Body of pancreas (tissue), 4 donors: ENCODE results near the gene HSPG2. TPM values are rescaled to one million over a fixed set of nuclear protein-coding genes. Genes with fewer than 3 reads are reported as not detected.

Experiments
- ATAC-seq: fragments of 150-250 bp; one replicate; pipeline ENCODE4 v1.9.1; 2016
- DNase-seq, 4 donors: peaks; one replicate each; pipeline ENCODE4 v3.0.0-alpha.2; 2019
- H3K27ac ChIP-seq, 4 donors: fragments of 200-600 bp; sonication (generic); 1 replicate in 3 of 4; 2 replicates in 1 of 4; pipeline versions ENCODE4 v1.5.1 to v1.6.1; 2016 to 2019; ENCODE audit warnings: mild to moderate bottlenecking in 1 of 4, mixed read lengths in 1 of 4, moderate library complexity in 1 of 4
- H3K27me3 ChIP-seq, 2 donors: fragments of 200-600 bp; sonication (generic); one replicate each; pipeline ENCODE4 v1.6.0; 2016; ENCODE audit warnings: mild to moderate bottlenecking in 1 of 2
- H3K36me3 ChIP-seq, 2 donors: fragments of 200-600 bp; sonication (generic); replicated peaks in 1 of 2; 2 replicates each; pipeline ENCODE4 v1.5.1; 2016; ENCODE audit warnings: low read depth in 2 of 2; ENCODE audit not compliant: insufficient read depth in 1 of 2
- H3K4me1 ChIP-seq: fragments of 200-600 bp; sonication (generic); one replicate; pipeline ENCODE4 v1.6.0; 2016
- H3K4me3 ChIP-seq, 2 donors: fragments of 200-600 bp; sonication (generic); 1 replicate in 1 of 2; 2 replicates in 1 of 2; pipeline ENCODE4 v1.5.1; 2016 to 2019
- H3K9me3 ChIP-seq, 3 donors: fragments of 200-600 bp; sonication (generic); 1 replicate in 2 of 3; 2 replicates in 1 of 3; pipeline ENCODE4 v1.5.1; 2016
- CTCF ChIP-seq, 7 experiments: fragments of 450-650 bp in 4 of 7; fragments of 200-600 bp in 3 of 7; sonication (generic) in 3 of 7; IDR thresholded peaks; one replicate each; pipeline ENCODE4 v1.5.1; 2016 to 2019; ENCODE audit warnings: antibody characterized with exemption in 7 of 7
- POLR2A ChIP-seq, 3 donors: fragments of 450-650 bp; IDR thresholded peaks; one replicate each; pipeline ENCODE4 v1.6.1; 2016; ENCODE audit warnings: antibody characterized with exemption in 3 of 3, mild to moderate bottlenecking in 2 of 3
- WGBS, 2 donors: methylation state at CpG; one replicate each; pipeline ENCODE4 v1.1.5; 2017; 5-methylcytosine and 5-hydroxymethylcytosine counted together
- intact Hi-C: fragments of 100-400 bp; cut with DNase I; formaldehyde crosslinking; loops from one replicate; pipeline ENCODE4 v1.15.1; 2023
- total RNA-seq, 2 donors: library from RNA; depleted of rRNA; stranded (reverse); fragments of >200 nt; gene quantifications; one replicate each; pipeline ENCODE4 v1.1.0, GENCODE V29; 2016

Gene HSPG2
- total RNA-seq, 2 donors from 2014 or later: 87.7 to 179 TPM

GRCh38 chr1:21956720-21957552 lies 19.8 kb upstream of the HSPG2 start:
- Histone ChIP-seq H3K9me3 (no peaks in the 10 kb centered on the region), H3K4me1 (peaks cover 37% of the 10 kb centered on the region), H3K27ac (peak overlapping the region; percentile 70 to 87 (median 81)), H3K4me3 (no peak overlapping the region), H3K27me3 (no peaks in the 10 kb centered on the region), H3K36me3 (no peaks in the 10 kb centered on the region)
- WGBS, 2 donors: 11 to 22% methylated on average over 10 to 18 of the region's 18 CpGs
- intact Hi-C loops: no loop called here
- TF ChIP-seq CTCF (IDR thresholded peaks at IDR 0.05): no peak
- TF ChIP-seq POLR2A (IDR thresholded peaks at IDR 0.05): peak in 2 of 3 donors; percentile 32 to 57
- peak; percentile 85 to 97 (median 93) for DNase-seq
- peak; percentile 87 for ATAC-seq

GRCh38 chr1:21955501-21956281 lies 18.6 kb upstream of the HSPG2 start:
- Histone ChIP-seq H3K4me1 (peaks cover 37% of the 10 kb centered on the region), H3K27ac (peak overlapping the region in 3 of 4 donors; percentile 57 to 81 (median 81)), H3K27me3 (no peaks in the 10 kb centered on the region), H3K36me3 (no peaks in the 10 kb centered on the region), H3K4me3 (no peak overlapping the region), H3K9me3 (no peaks in the 10 kb centered on the region)
- intact Hi-C loops: no loop called here
- WGBS, 2 donors: 68 to 78% methylated on average over 6 to 9 of the region's 9 CpGs
- DNase-seq (peak in 1 of 4 donors; percentile 18), ATAC-seq (no peak)
- TF ChIP-seq POLR2A (IDR thresholded peaks at IDR 0.05): no peak
- no peak for TF ChIP-seq CTCF (IDR thresholded peaks at IDR 0.05)

GRCh38 chr1:21955058-21955457 lies 17.9 kb upstream of the HSPG2 start:
- TF ChIP-seq POLR2A (IDR thresholded peaks at IDR 0.05) (no peak), CTCF (IDR thresholded peaks at IDR 0.05) (no peak)
- Histone ChIP-seq H3K9me3 (no peaks in the 10 kb centered on the region), H3K27me3 (no peaks in the 10 kb centered on the region), H3K4me1 (peaks cover 37% of the 10 kb centered on the region), H3K4me3 (no peak overlapping the region), H3K27ac (peak overlapping the region in 3 of 4 donors; percentile 57 to 81 (median 81)), H3K36me3 (no peaks in the 10 kb centered on the region)
- 84 to 85% methylated on average over 4 to 15 of the region's 16 CpGs for WGBS, 2 donors
- no peak for ATAC-seq
- intact Hi-C loops: no loop called here
- DNase-seq: peak in 2 of 4 donors; percentile 27 to 31

- Histone ChIP-seq H3K4me3 (no peak overlapping the region), H3K36me3 (no peaks in the 10 kb centered on the region), H3K4me1 (peaks cover 25% of the 10 kb centered on the region), H3K9me3 (no peaks in the 10 kb centered on the region), H3K27ac (no peak overlapping the region), H3K27me3 (no peaks in the 10 kb centered on the region)
- 83 to 90% methylated on average over 5 to 6 of the region's 6 CpGs for WGBS, 2 donors
- no peak for DNase-seq
- ATAC-seq: no peak
- intact Hi-C loops: no loop called here
- TF ChIP-seq CTCF (IDR thresholded peaks at IDR 0.05) (no peak), POLR2A (IDR thresholded peaks at IDR 0.05) (no peak)
Observed at GRCh38 chr1:21952786-21953520, 15.8 kb upstream of the HSPG2 start.
